ENCODE results near the gene PIGT. TPM values are rescaled to one million over a fixed set of nuclear protein-coding genes. Genes with fewer than 3 reads are reported as not detected.

The PIGT gene
- 100 to 1,000 TPM in 1 of 8 experiments, 10 to 100 TPM in 7; 29.9 to 134 (median 58.8) TPM for total RNA-seq

DNA sequence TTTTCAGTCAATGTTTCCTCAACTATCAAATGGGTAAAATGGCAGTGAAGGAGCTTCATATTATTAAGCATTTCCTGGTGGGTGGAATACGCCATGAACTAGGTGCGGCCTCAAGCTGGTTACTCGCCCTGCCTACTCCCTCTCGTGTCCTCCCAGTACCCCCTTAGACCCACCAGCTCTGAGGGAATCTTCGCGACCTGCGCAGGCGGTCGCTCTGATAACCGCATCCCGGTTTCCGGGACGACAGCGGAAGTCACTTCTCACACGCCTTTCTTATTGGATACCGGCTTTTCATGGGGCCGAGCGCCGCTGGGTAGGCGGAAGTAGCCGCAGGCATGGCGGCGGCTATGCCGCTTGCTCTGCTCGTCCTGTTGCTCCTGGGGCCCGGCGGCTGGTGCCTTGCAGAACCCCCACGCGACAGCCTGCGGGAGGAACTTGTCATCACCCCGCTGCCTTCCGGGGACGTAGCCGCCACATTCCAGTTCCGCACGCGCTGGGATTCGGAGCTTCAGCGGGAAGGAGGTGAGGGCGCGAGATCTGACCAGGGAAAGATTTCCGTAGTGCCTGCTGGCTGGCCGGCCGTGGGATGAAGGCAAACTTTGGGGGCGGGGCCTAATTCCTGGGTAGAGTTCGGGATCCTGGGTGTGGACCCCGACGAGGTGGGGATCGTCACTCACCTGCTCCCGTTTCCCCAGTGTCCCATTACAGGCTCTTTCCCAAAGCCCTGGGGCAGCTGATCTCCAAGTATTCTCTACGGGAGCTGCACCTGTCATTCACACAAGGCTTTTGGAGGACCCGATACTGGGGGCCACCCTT, at the start of gene PIGT:
Gene PIGT (plus strand): TSS at position 320 of the 816 bp plus-strand sequence. CDS start 16 bp downstream, at position 336.
- 0 to 2% (median 0%) methylated on average over 1 to 32 of the region's 52 CpGs; no CpG with 5 or more reads in 3 of the 10 experiments for WGBS, 10 experiments
- Histone ChIP-seq H3K27ac (peak within 1 kb of the TSS; percentile 19 to 36), H3K4me3 (peak within 1 kb of the TSS; percentile 76 to 96 (median 86)), H3K4me1 (replicated peaks in 1 of 2) (peaks cover 4 to 9% of the 10 kb centered on the region in 2 donors)
- in situ Hi-C loops (cut with MboI; ENCODE audit: low pct_unique_long_range_greater_than_20kb in 2 of 9, low sequenced_read_pairs in 9 of 9, unreplicated experiment in 9 of 9), result no loop called here
- peak; percentile 63 to 99 (median 97) for ATAC-seq (replicated peaks in 6 of 8)

DNA sequence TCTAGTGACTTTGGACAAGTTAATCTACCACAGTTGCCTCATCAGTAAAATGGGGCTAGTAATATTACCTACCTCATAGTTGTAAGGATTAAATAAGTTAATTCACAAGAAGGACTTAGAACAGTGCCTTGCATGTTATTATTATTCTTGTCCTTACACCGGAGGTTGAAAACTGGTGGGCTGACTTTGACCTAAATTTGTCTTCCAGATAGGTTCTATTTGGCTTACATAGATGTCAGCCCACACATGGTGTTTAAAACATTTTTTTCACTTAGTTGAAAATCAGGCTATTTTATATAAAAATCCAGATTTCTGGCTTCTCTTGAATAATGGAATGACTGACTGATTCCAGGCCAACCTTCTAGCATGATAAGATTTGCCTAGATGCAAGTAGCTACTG, 49.7 kb upstream of the PIGT start:
- in situ Hi-C loops (cut with MboI; ENCODE audit: low pct_unique_long_range_greater_than_20kb in 2 of 9, low sequenced_read_pairs in 9 of 9, unreplicated experiment in 9 of 9), result loop anchor here in 1 of 9 experiments (25.0 kb wide), 1 partner anchor 396 kb away; no protein-coding TSS in a partner anchor
- Histone ChIP-seq H3K4me1 (replicated peaks in 1 of 2) (peaks cover 3 to 5% of the 10 kb centered on the region in 2 donors), H3K4me3 (no peak overlapping the region), H3K27ac (no peak overlapping the region)
- WGBS, 10 experiments, result 60 to 100% (median 100%) methylated on average over 1 of the region's 1 CpG; no CpG with 5 or more reads in 3 of the 10 experiments
- ATAC-seq (replicated peaks in 6 of 8), result no peak

DNA sequence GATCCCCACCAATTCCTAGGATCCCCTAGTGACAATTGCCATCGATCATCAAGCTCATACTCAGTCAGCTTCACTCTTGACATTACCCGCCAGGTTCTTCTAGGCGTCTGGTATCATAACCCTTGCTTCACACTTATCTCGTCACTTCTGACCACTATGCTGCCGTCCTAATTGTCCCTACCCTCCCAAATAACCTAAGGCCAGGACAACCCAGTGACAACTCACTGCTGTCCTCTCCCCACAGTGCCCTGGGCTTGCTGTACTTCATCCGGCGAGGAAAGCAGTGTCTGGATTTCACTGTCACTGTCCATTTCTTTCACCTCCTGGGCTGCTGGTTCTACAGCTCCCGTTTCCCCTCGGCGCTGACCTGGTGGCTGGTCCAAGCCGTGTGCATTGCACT, 49.3 kb upstream of the PIGT start:
- in situ Hi-C loops (cut with MboI; ENCODE audit: low pct_unique_long_range_greater_than_20kb in 2 of 9, low sequenced_read_pairs in 9 of 9, unreplicated experiment in 9 of 9), result loop anchor here in 1 of 9 experiments (25.0 kb wide), 1 partner anchor 396 kb away; no protein-coding TSS in a partner anchor
- WGBS, 10 experiments, result 58 to 100% (median 93%) methylated on average over 1 to 11 of the region's 11 CpGs; no CpG with 5 or more reads in 2 of the 10 experiments
- H3K27ac ChIP-seq, result no peak overlapping the region
- no peak for ATAC-seq (replicated peaks in 6 of 8)
- H3K4me3 ChIP-seq, result no peak overlapping the region
- H3K4me1 ChIP-seq (replicated peaks in 1 of 2), result peaks cover 3 to 5% of the 10 kb centered on the region in 2 donors

DNA sequence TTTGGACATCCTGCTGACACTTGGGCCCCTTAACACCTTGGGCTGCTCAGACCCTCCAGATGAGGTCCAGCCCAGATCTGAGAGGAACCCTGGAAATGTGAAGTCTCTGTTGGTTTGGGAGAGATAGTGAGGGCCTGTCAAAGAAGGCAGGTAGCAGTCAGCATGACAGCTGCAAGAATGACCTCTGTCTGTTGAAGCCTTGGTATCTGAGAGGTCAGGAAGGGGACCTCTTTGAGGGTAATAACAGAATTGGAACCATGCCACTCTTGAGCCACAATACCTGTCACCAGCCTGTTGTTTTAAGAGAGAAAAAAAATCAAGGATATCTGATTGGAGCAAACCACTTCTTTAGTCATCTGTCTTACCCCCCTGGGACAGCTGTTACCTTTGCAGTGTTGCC, 48.8 kb upstream of the PIGT start:
- ATAC-seq (replicated peaks in 6 of 8), result no peak

GRCh38 chr20:45368221-45368980, 47.5 kb upstream of the PIGT start:
- Histone ChIP-seq H3K27ac (no peak overlapping the region), H3K4me1 (replicated peaks in 1 of 2) (peaks cover 3 to 5% of the 10 kb centered on the region in 2 donors), H3K4me3 (no peak overlapping the region)
- in situ Hi-C loops (cut with MboI; ENCODE audit: low pct_unique_long_range_greater_than_20kb in 2 of 9, low sequenced_read_pairs in 9 of 9, unreplicated experiment in 9 of 9), result loop anchor here in 1 of 9 experiments (25.0 kb wide), 1 partner anchor 394 kb away; no protein-coding TSS in a partner anchor
- no peak for ATAC-seq (replicated peaks in 6 of 8)
- WGBS, 10 experiments, result 71 to 100% (median 93%) methylated on average over 1 to 6 of the region's 6 CpGs; no CpG with 5 or more reads in 1 of the 10 experiments

More for the DNA sequence above, 48.8 kb upstream of the PIGT start:
- H3K4me3 ChIP-seq, result no peak overlapping the region
- in situ Hi-C loops (cut with MboI; ENCODE audit: low pct_unique_long_range_greater_than_20kb in 2 of 9, low sequenced_read_pairs in 9 of 9, unreplicated experiment in 9 of 9), result loop anchor here in 1 of 9 experiments (25.0 kb wide), 1 partner anchor 395 kb away; no protein-coding TSS in a partner anchor
- peaks cover 3 to 5% of the 10 kb centered on the region in 2 donors for H3K4me1 ChIP-seq (replicated peaks in 1 of 2)
- no peak overlapping the region for H3K27ac ChIP-seq

- ATAC-seq (replicated peaks in 6 of 8), result no peak
- 100% methylated on average over 1 to 3 of the region's 3 CpGs; no CpG with 5 or more reads in 4 of the 10 experiments for WGBS, 10 experiments
- H3K27ac ChIP-seq, result no peak overlapping the region
- no peaks in the 10 kb centered on the region for H3K4me1 ChIP-seq (replicated peaks in 1 of 2)
- in situ Hi-C loops (cut with MboI; ENCODE audit: low pct_unique_long_range_greater_than_20kb in 2 of 9, low sequenced_read_pairs in 9 of 9, unreplicated experiment in 9 of 9), result loop anchor here in 1 of 9 experiments (10.0 to 25.0 kb wide), 2 partner anchors 64 to 392 kb away; no protein-coding TSS in a partner anchor
- no peak overlapping the region for H3K4me3 ChIP-seq
Measured at GRCh38 chr20:45370571-45371160, 45.3 kb upstream of the PIGT start.

DNA sequence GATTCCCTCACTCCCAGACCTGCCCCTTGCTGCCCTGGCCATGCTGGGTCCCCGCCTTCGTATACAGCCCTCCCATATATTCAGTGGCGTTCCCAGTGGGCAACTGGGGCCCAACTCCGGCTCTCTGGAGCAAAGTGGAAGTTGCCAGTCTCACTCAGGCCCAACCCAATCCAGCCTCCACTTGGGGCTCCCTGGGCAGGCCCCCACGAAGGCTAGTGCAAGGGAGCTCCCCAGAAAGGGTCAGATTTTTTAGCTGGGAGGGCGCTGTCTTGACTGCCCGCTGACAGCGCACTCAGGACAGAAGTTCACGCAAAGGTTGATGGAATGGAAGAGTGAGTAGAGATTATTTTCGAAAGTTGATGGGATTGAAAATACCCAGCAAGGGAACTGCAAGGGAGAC, 43.7 kb upstream of the PIGT start:
- H3K4me3 ChIP-seq, result no peak overlapping the region
- 67 to 100% (median 95%) methylated on average over 1 to 8 of the region's 10 CpGs; no CpG with 5 or more reads in 4 of the 10 experiments for WGBS, 10 experiments
- no peak for ATAC-seq (replicated peaks in 6 of 8)
- no peaks in the 10 kb centered on the region for H3K4me1 ChIP-seq (replicated peaks in 1 of 2)
- in situ Hi-C loops (cut with MboI; ENCODE audit: low pct_unique_long_range_greater_than_20kb in 2 of 9, low sequenced_read_pairs in 9 of 9, unreplicated experiment in 9 of 9), result loop anchor here in 1 of 9 experiments (10.0 to 25.0 kb wide), 2 partner anchors 63 to 390 kb away; no protein-coding TSS in a partner anchor
- H3K27ac ChIP-seq, result no peak overlapping the region

GRCh38 chr20:45372646-45373352, 43.1 kb upstream of the PIGT start:
- in situ Hi-C loops (cut with MboI; ENCODE audit: low pct_unique_long_range_greater_than_20kb in 2 of 9, low sequenced_read_pairs in 9 of 9, unreplicated experiment in 9 of 9), result loop anchor here in 1 of 9 experiments (10.0 to 25.0 kb wide), 2 partner anchors 62 to 390 kb away; no protein-coding TSS in a partner anchor
- ATAC-seq (replicated peaks in 6 of 8), result peak in 3 of 8 experiments; percentile 12 to 27 (median 27)
- Histone ChIP-seq H3K4me3 (no peak overlapping the region), H3K4me1 (replicated peaks in 1 of 2) (no peaks in the 10 kb centered on the region), H3K27ac (no peak overlapping the region)
- WGBS, 10 experiments, result 85 to 100% methylated on average over 1 to 4 of the region's 30 CpGs; no CpG with 5 or more reads in 8 of the 10 experiments

GRCh38 chr20:45373353-45374100, 42.4 kb upstream of the PIGT start:
- in situ Hi-C loops (cut with MboI; ENCODE audit: low pct_unique_long_range_greater_than_20kb in 2 of 9, low sequenced_read_pairs in 9 of 9, unreplicated experiment in 9 of 9), result loop anchor here in 1 of 9 experiments (10.0 to 25.0 kb wide), 2 partner anchors 61 to 389 kb away; no protein-coding TSS in a partner anchor
- ATAC-seq (replicated peaks in 6 of 8), result peak; percentile 36 to 96 (median 64)
- Histone ChIP-seq H3K4me1 (replicated peaks in 1 of 2) (no peaks in the 10 kb centered on the region), H3K4me3 (no peak overlapping the region), H3K27ac (no peak overlapping the region)
- WGBS, 10 experiments, result 2 to 100% (median 47%) methylated on average over 2 to 15 of the region's 38 CpGs; no CpG with 5 or more reads in 2 of the 10 experiments

- no peak for ATAC-seq (replicated peaks in 6 of 8)
- WGBS, 10 experiments, result 45 to 87% (median 70%) methylated on average over 2 to 9 of the region's 9 CpGs; no CpG with 5 or more reads in 4 of the 10 experiments
- Histone ChIP-seq H3K4me3 (no peak overlapping the region), H3K4me1 (replicated peaks in 1 of 2) (no peaks in the 10 kb centered on the region), H3K27ac (no peak overlapping the region)
- in situ Hi-C loops (cut with MboI; ENCODE audit: low pct_unique_long_range_greater_than_20kb in 2 of 9, low sequenced_read_pairs in 9 of 9, unreplicated experiment in 9 of 9), result loop anchor here in 1 of 9 experiments (10.0 to 25.0 kb wide), 2 partner anchors 61 to 388 kb away; no protein-coding TSS in a partner anchor
Measured at GRCh38 chr20:45374101-45374467, 41.9 kb upstream of the PIGT start.

GRCh38 chr20:45374966-45375365, 41.0 kb upstream of the PIGT start:
- 81 to 100% (median 100%) methylated on average over 1 to 4 of the region's 14 CpGs; no CpG with 5 or more reads in 7 of the 10 experiments for WGBS, 10 experiments
- no peak for ATAC-seq (replicated peaks in 6 of 8)
- in situ Hi-C loops (cut with MboI; ENCODE audit: low pct_unique_long_range_greater_than_20kb in 2 of 9, low sequenced_read_pairs in 9 of 9, unreplicated experiment in 9 of 9), result loop anchor here in 1 of 9 experiments (10.0 to 25.0 kb wide), 2 partner anchors 60 to 387 kb away; no protein-coding TSS in a partner anchor
- no peak overlapping the region for H3K27ac ChIP-seq
- H3K4me1 ChIP-seq (replicated peaks in 1 of 2), result no peaks in the 10 kb centered on the region
- no peak overlapping the region for H3K4me3 ChIP-seq

Measured in motor neuron (in vitro differentiated cells).